ENCODE data around the gene EPB41L4A. TPM values are rescaled to one million over a fixed set of nuclear protein-coding genes. Genes with fewer than 3 reads are reported as not detected.
"Not testable (repeated sequence)": the region's sequence is repeated elsewhere in the genome, so short reads cannot be mapped to it uniquely, and the experiment has no call there.

Gene EPB41L4A
- total and polyA plus RNA-seq, 8 donors = 4.4 to 77.6 (median 12.1) TPM

- 65 to 86% (median 75%) methylated on average over 4 of the region's 4 CpGs for WGBS, 5 donors
- no peak for DNase-seq
- H3K27ac ChIP-seq = no peak overlapping the region
- intact Hi-C loops (cut with DNase I; ENCODE audit: low total_unique reads) = no loop called here
- TF ChIP-seq EP300 (IDR thresholded peaks at IDR 0.05) (no peak), POLR2A (IDR thresholded peaks at IDR 0.05) (no peak), POLR2AphosphoS5 (IDR thresholded peaks at IDR 0.05) (no peak), CTCF (IDR thresholded peaks at IDR 0.05) (no peak)
- H3K4me1 ChIP-seq = peaks cover 4 to 24% (median 10%) of the 10 kb centered on the region in 4 donors
- no peaks in the 10 kb centered on the region for H3K36me3 ChIP-seq
- H3K4me3 ChIP-seq = no peak overlapping the region
- no peaks in the 10 kb centered on the region for H3K9me3 ChIP-seq
- H3K27me3 ChIP-seq = no peaks in the 10 kb centered on the region
Measured at GRCh38 chr5:112230606-112231005, 188.5 kb downstream of the EPB41L4A start.

GRCh38 chr5:112228667-112229066 lies 190.4 kb downstream of the EPB41L4A start:
- peaks cover 4 to 20% (median 10%) of the 10 kb centered on the region in 4 donors for H3K4me1 ChIP-seq
- 0 to 21% (median 6%) methylated on average over 2 of the region's 2 CpGs for WGBS, 5 donors
- peak; percentile 60 to 89 (median 64) for TF ChIP-seq POLR2AphosphoS5 (IDR thresholded peaks at IDR 0.05)
- no peak for TF ChIP-seq EP300 (IDR thresholded peaks at IDR 0.05)
- no peaks in the 10 kb centered on the region for H3K27me3 ChIP-seq
- H3K4me3 ChIP-seq = no peak overlapping the region
- peak; percentile 89 to 95 for DNase-seq
- H3K36me3 ChIP-seq = no peaks in the 10 kb centered on the region
- intact Hi-C loops (cut with DNase I; ENCODE audit: low total_unique reads) = no loop called here
- no peaks in the 10 kb centered on the region for H3K9me3 ChIP-seq
- H3K27ac ChIP-seq = peak overlapping the region in 3 of 5 donors; percentile 20 to 61 (median 40)

GRCh38 chr5:112227911-112228631 lies 191.0 kb downstream of the EPB41L4A start:
- DNase-seq = peak in 1 of 2 donors; percentile 6
- no peaks in the 10 kb centered on the region for H3K27me3 ChIP-seq
- peak overlapping the region in 3 of 5 donors; percentile 20 to 61 (median 40) for H3K27ac ChIP-seq
- peaks cover 4 to 20% (median 10%) of the 10 kb centered on the region in 4 donors for H3K4me1 ChIP-seq
- no peaks in the 10 kb centered on the region for H3K9me3 ChIP-seq
- no peaks in the 10 kb centered on the region for H3K36me3 ChIP-seq
- intact Hi-C loops (cut with DNase I; ENCODE audit: low total_unique reads) = no loop called here
- no peak overlapping the region for H3K4me3 ChIP-seq
- TF ChIP-seq EP300 (IDR thresholded peaks at IDR 0.05) (no peak), POLR2AphosphoS5 (IDR thresholded peaks at IDR 0.05) (no peak), POLR2A (IDR thresholded peaks at IDR 0.05) (no peak), CTCF (IDR thresholded peaks at IDR 0.05) (no peak)
- WGBS, 5 donors = 56 to 75% (median 70%) methylated on average over 4 of the region's 4 CpGs

GRCh38 chr5:112226215-112226614 lies 192.9 kb downstream of the EPB41L4A start:
- Histone ChIP-seq H3K36me3 (no peaks in the 10 kb centered on the region), H3K4me1 (peaks cover 4 to 20% (median 10%) of the 10 kb centered on the region in 4 donors), H3K4me3 (no peak overlapping the region), H3K9me3 (no peaks in the 10 kb centered on the region), H3K27me3 (no peaks in the 10 kb centered on the region), H3K27ac (no peak overlapping the region)
- no peak for DNase-seq
- intact Hi-C loops (cut with DNase I; ENCODE audit: low total_unique reads) = no loop called here
- WGBS, 5 donors = 81 to 97% (median 93%) methylated on average over 3 of the region's 3 CpGs
- no peak for TF ChIP-seq POLR2A (IDR thresholded peaks at IDR 0.05)
- no peak for TF ChIP-seq POLR2AphosphoS5 (IDR thresholded peaks at IDR 0.05)
- no peak for TF ChIP-seq CTCF (IDR thresholded peaks at IDR 0.05)
- TF ChIP-seq EP300 (IDR thresholded peaks at IDR 0.05) = no peak

- H3K27me3 ChIP-seq; H3K27ac ChIP-seq; H3K9me3 ChIP-seq; H3K4me3 ChIP-seq; DNase-seq; H3K4me1 ChIP-seq; intact Hi-C loops (cut with DNase I; ENCODE audit: low total_unique reads); H3K36me3 ChIP-seq: not testable (repeated sequence)
- WGBS, 5 donors = 93 to 99% (median 98%) methylated on average over 7 of the region's 7 CpGs
Measured at GRCh38 chr5:112222997-112223396, 196.1 kb downstream of the EPB41L4A start.

All from stomach (tissue), 9 donors.